AG09309 (cell line): ENCODE measurements around the gene PTPRF.
A peak's percentile ranks its signal among the peaks of the same experiment; 100 is the strongest.

Source experiments
- DNase-seq: peaks from one replicate; pipeline ENCODE4 v3.0.0-alpha.2; 2010; ENCODE audit warnings: low read depth
- H3K4me3 ChIP-seq: 2 replicates; pipeline ENCODE4 v1.5.1; 2011; ENCODE audit warnings: mild to moderate bottlenecking, low read depth, low read length, moderate library complexity; ENCODE audit not compliant: control insufficient read depth
- CTCF ChIP-seq: IDR thresholded peaks from 2 replicates; pipeline ENCODE4 v1.5.1; 2011; ENCODE audit warnings: mild to moderate bottlenecking, low read depth, low read length, inconsistent platforms; ENCODE audit not compliant: insufficient read depth, control insufficient read depth; ENCODE audit errors: missing control alignments

Gene PTPRF

GRCh38 chr1:43648221-43648847 lies 117.7 kb downstream of the PTPRF start:
- H3K4me3 ChIP-seq = no peak overlapping the region
- no peak for TF ChIP-seq CTCF
- DNase-seq = no peak

GRCh38 chr1:43648876-43649477 lies 118.3 kb downstream of the PTPRF start:
- peak overlapping the region; percentile 69 for H3K4me3 ChIP-seq
- DNase-seq = no peak
- TF ChIP-seq CTCF = no peak

GRCh38 chr1:43650310-43651085 lies 119.8 kb downstream of the PTPRF start:
- no peak for TF ChIP-seq CTCF
- peak; percentile 98 for DNase-seq

GRCh38 chr1:43651188-43651587 lies 120.5 kb downstream of the PTPRF start:
- no peak for TF ChIP-seq CTCF
- no peak for DNase-seq
- peak overlapping the region; percentile 69 for H3K4me3 ChIP-seq

More at GRCh38 chr1:43650310-43651085, 119.8 kb downstream of the PTPRF start:
- peak overlapping the region; percentile 69 for H3K4me3 ChIP-seq

- H3K4me3 ChIP-seq = peak overlapping the region; percentile 69
- no peak for DNase-seq
- no peak for TF ChIP-seq CTCF
These were observed 121.2 kb downstream of the PTPRF start for GRCh38 chr1:43651902-43652301.

GRCh38 chr1:43653339-43653738 lies 122.7 kb downstream of the PTPRF start:
- no peak for DNase-seq
- TF ChIP-seq CTCF = peak; percentile 50

More at GRCh38 chr1:43653339-43653738, 122.7 kb downstream of the PTPRF start:
- H3K4me3 ChIP-seq = no peak overlapping the region
